Measurements from ENCODE around the gene PAK1.

- TF ChIP-seq CTCF (IDR thresholded peaks at IDR 0.05; ENCODE audit: insufficient read depth, low read length, poor library complexity, severe bottlenecking) (no peak), EZH2phosphoT487 (conservative IDR thresholded peaks at IDR 0.05; ENCODE audit: low read length) (no peak)
These were observed 32.1 kb upstream of the PAK1 start for GRCh38 chr11:77505956-77506355.

Data from SU-DHL-6 (cell line).